HG03108 (cell line): ENCODE results near the gene PRR14L.
"Not testable (repeated sequence)": the region's sequence is repeated elsewhere in the genome, so short reads cannot be mapped to it uniquely, and the experiment has no call there.

ENCODE experiments used
- ATAC-seq: cut with Tn5 transposase; IDR thresholded peaks from one replicate; pipeline ENCODE4 v1.9.1; 2021; ENCODE audit warnings: moderate library complexity; ENCODE audit not compliant: unreplicated experiment

Gene PRR14L

GRCh38 chr22:31742115-31742514 lies 7.8 kb downstream of the PRR14L start:
- no peak for ATAC-seq

- ATAC-seq = not testable (repeated sequence)
Measured at GRCh38 chr22:31740314-31740713, 9.6 kb downstream of the PRR14L start.

GRCh38 chr22:31739795-31740201 lies 10.1 kb downstream of the PRR14L start:
- ATAC-seq = no peak

- ATAC-seq = no peak
Measured at GRCh38 chr22:31738566-31738965, 11.4 kb downstream of the PRR14L start.

GRCh38 chr22:31737932-31738331 lies 12.0 kb downstream of the PRR14L start:
- no peak for ATAC-seq

GRCh38 chr22:31736458-31736857 lies 13.5 kb downstream of the PRR14L start:
- no peak for ATAC-seq

- ATAC-seq = no peak
Measured at GRCh38 chr22:31734512-31734911, 15.4 kb downstream of the PRR14L start.

- no peak for ATAC-seq
Measured at GRCh38 chr22:31733580-31734079, 16.3 kb downstream of the PRR14L start.

GRCh38 chr22:31732089-31732829 lies 17.7 kb downstream of the PRR14L start:
- ATAC-seq = no peak

GRCh38 chr22:31730344-31730711 lies 19.6 kb downstream of the PRR14L start:
- no peak for ATAC-seq

- no peak for ATAC-seq
Measured at GRCh38 chr22:31728857-31729256, 21.1 kb downstream of the PRR14L start.

- ATAC-seq = no peak
Measured at GRCh38 chr22:31726692-31727091, 23.2 kb downstream of the PRR14L start.

- no peak for ATAC-seq
Measured at GRCh38 chr22:31723723-31724122, 26.2 kb downstream of the PRR14L start.

GRCh38 chr22:31719850-31720471 lies 30.0 kb downstream of the PRR14L start:
- no peak for ATAC-seq

- ATAC-seq = no peak
Measured at GRCh38 chr22:31715147-31715778, 34.7 kb downstream of the PRR14L start.

- ATAC-seq = not testable (repeated sequence)
Measured at GRCh38 chr22:31711226-31711625, 38.7 kb downstream of the PRR14L start.

GRCh38 chr22:31707519-31707918 lies 42.4 kb downstream of the PRR14L start:
- ATAC-seq = no peak

GRCh38 chr22:31695423-31695822 lies 54.5 kb downstream of the PRR14L start:
- ATAC-seq = no peak

- ATAC-seq = not testable (repeated sequence)
Measured at GRCh38 chr22:31694046-31694445, 55.9 kb downstream of the PRR14L start.

- ATAC-seq = no peak
Measured at GRCh38 chr22:31692186-31692886, 57.6 kb downstream of the PRR14L start.

GRCh38 chr22:31691408-31691807 lies 58.5 kb downstream of the PRR14L start:
- no peak for ATAC-seq
